GM18526 (cell line): ENCODE data around the gene LRFN5.

Source experiments
- POLR2A ChIP-seq: IDR thresholded peaks from 3 replicates; pipeline ENCODE4 v1.6.1; 2011; ENCODE audit not compliant: insufficient read length; ENCODE audit errors: extremely low read depth

Gene LRFN5

GRCh38 chr14:41905394-41905964 is 298.8 kb downstream of the LRFN5 start:
- TF ChIP-seq POLR2A = no peak

- TF ChIP-seq POLR2A = no peak
Observed at GRCh38 chr14:41913398-41913797, 306.7 kb downstream of the LRFN5 start.

- TF ChIP-seq POLR2A = no peak
Observed at GRCh38 chr14:41915732-41916131, 309.1 kb downstream of the LRFN5 start.

GRCh38 chr14:41916313-41916712 is 309.6 kb downstream of the LRFN5 start:
- no peak for TF ChIP-seq POLR2A

- no peak for TF ChIP-seq POLR2A
Observed at GRCh38 chr14:41925409-41925808, 318.7 kb downstream of the LRFN5 start.

- TF ChIP-seq POLR2A = no peak
Observed at GRCh38 chr14:41950428-41951151, 343.9 kb downstream of the LRFN5 start.
